HG03095 (cell line): Measurements from ENCODE around the gene IFI6.
A peak's percentile ranks its signal among the peaks of the same experiment; 100 is the strongest.
"Not testable (repeated sequence)": the region's sequence is repeated elsewhere in the genome, so short reads cannot be mapped to it uniquely, and the experiment has no call there.

Source experiments
- ATAC-seq: cut with Tn5 transposase; IDR thresholded peaks from one replicate; pipeline ENCODE4 v1.9.1; 2021; ENCODE audit warnings: moderate library complexity; ENCODE audit not compliant: unreplicated experiment

The IFI6 gene

GRCh38 chr1:27671964-27672749 lies at the start of gene IFI6:
TSS of gene IFI6 (minus strand) at chr1:27672192. CDS start at chr1:27669314, 2,878 bp downstream.
- peak; percentile 85 for ATAC-seq

- no peak for ATAC-seq
Observed at GRCh38 chr1:27719286-27720251, 47.6 kb upstream of the IFI6 start.

- ATAC-seq = no peak
Observed at GRCh38 chr1:27716262-27716895, 44.4 kb upstream of the IFI6 start.

- no peak for ATAC-seq
Observed at GRCh38 chr1:27713869-27714513, 42.0 kb upstream of the IFI6 start.

GRCh38 chr1:27713139-27713725 lies 41.2 kb upstream of the IFI6 start:
- no peak for ATAC-seq

GRCh38 chr1:27710574-27710973 lies 38.6 kb upstream of the IFI6 start:
- no peak for ATAC-seq

GRCh38 chr1:27705545-27705944 lies 33.6 kb upstream of the IFI6 start:
- ATAC-seq = no peak

- no peak for ATAC-seq
Observed at GRCh38 chr1:27704958-27705357, 33.0 kb upstream of the IFI6 start.

GRCh38 chr1:27696835-27697234 lies 24.8 kb upstream of the IFI6 start:
- not testable (repeated sequence) for ATAC-seq

GRCh38 chr1:27690183-27690582 lies 18.2 kb upstream of the IFI6 start:
- ATAC-seq = no peak

- ATAC-seq = no peak
Observed at GRCh38 chr1:27689423-27690173, 17.6 kb upstream of the IFI6 start.

GRCh38 chr1:27687906-27688305 lies 15.9 kb upstream of the IFI6 start:
- ATAC-seq = no peak

- ATAC-seq = no peak
Observed at GRCh38 chr1:27686223-27686990, 14.4 kb upstream of the IFI6 start.

- no peak for ATAC-seq
Observed at GRCh38 chr1:27684176-27684575, 12.2 kb upstream of the IFI6 start.

- ATAC-seq = no peak
Observed at GRCh38 chr1:27682351-27682944, 10.5 kb upstream of the IFI6 start.

GRCh38 chr1:27681580-27681979 lies 9.6 kb upstream of the IFI6 start:
- not testable (repeated sequence) for ATAC-seq

- ATAC-seq = not testable (repeated sequence)
Observed at GRCh38 chr1:27680225-27680791, 8.3 kb upstream of the IFI6 start.

GRCh38 chr1:27678747-27679146 lies 6.8 kb upstream of the IFI6 start:
- no peak for ATAC-seq
